Measurements from ENCODE around the gene PCDHA8.
"Not testable (repeated sequence)": the region's sequence is repeated elsewhere in the genome, so short reads cannot be mapped to it uniquely, and the experiment has no call there.

Gene PCDHA8, protein sequence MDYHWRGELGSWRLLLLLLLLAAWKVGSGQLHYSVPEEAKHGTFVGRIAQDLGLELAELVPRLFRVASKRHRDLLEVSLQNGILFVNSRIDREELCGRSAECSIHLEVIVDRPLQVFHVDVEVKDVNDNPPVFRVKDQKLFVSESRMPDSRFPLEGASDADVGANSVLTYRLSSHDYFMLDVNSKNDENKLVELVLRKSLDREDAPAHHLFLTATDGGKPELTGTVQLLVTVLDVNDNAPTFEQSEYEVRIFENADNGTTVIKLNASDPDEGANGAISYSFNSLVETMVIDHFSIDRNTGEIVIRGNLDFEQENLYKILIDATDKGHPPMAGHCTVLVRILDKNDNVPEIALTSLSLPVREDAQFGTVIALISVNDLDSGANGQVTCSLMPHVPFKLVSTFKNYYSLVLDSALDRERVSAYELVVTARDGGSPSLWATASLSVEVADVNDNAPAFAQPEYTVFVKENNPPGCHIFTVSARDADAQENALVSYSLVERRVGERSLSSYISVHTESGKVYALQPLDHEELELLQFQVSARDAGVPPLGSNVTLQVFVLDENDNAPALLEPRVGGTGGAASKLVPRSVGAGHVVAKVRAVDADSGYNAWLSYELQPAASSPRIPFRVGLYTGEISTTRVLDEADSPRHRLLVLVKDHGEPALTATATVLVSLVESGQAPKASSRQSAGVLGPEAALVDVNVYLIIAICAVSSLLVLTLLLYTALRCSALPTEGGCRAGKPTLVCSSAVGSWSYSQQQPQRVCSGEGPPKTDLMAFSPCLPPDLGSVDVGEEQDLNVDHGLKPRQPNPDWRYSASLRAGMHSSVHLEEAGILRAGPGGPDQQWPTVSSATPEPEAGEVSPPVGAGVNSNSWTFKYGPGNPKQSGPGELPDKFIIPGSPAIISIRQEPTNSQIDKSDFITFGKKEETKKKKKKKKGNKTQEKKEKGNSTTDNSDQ

DNA sequence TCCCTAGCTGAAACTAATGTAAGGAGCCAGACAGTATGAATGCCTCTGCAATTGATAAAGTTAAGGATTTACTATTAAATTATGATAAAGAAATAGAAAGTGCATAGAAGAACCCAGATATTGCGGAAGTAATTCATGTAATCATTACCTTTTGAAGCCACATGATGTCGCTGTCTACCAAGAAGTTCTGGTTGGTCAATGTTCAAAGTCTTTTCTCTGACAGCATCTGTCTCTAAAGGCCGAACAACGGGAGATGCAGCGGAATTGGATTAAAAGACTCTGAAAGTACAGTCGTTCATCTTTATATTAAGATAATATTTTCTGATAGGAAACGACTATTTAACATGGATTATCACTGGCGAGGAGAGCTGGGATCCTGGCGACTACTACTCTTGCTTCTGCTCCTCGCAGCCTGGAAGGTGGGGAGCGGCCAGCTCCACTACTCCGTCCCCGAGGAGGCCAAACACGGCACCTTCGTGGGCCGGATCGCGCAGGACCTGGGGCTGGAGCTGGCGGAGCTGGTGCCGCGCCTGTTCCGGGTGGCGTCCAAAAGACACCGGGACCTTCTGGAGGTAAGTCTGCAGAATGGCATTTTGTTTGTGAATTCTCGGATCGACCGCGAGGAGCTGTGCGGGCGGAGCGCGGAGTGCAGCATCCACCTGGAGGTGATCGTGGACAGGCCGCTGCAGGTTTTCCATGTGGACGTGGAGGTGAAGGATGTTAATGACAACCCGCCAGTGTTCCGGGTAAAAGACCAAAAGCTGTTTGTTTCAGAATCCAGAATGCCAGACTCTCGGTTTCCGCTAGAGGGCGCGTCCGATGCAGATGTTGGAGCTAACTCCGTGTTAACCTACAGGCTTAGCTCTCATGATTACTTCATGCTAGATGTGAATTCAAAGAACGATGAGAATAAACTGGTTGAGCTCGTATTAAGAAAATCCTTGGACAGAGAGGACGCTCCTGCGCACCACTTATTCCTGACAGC is at the start of gene PCDHA8:
Gene PCDHA8 (plus strand): TSS at position 210 of the 985 bp plus-strand sequence. CDS start 135 bp downstream, at position 345.
- DNase-seq (ENCODE audit: low read depth, low spot score) = no peak

DNA sequence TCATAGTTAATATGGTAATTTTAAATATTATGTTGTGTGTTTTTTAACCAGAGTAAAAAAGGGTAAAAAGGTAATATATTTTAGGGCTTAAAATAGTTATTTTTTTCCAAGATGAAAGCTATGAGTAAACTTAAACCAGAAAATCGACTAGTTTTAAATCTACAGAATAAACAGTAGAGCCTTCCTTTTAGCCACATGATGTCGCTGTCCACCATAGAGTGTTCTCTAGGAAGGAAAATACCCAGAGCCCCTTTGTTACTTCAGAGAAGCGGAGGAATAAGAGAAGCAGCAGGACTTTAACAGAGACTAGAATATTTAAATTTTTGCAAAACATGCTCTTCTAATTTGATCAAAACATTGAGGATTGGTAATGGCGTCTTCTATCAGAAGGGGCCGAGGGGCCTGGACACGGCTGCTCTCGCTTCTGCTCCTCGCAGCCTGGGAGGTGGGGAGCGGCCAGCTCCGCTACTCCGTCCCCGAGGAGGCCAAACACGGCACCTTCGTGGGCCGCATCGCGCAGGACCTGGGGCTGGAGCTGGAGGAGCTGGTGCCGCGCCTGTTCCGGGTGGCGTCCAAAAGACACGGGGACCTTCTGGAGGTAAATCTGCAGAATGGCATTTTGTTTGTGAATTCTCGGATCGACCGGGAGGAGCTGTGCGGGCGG is 46.3 kb upstream of the PCDHA8 start, which contains the start of gene PCDHA2:
Gene PCDHA2 (plus strand): TSS at position 258 of the 664 bp plus-strand sequence.
- no peak for DNase-seq (ENCODE audit: low read depth, low spot score)

DNA sequence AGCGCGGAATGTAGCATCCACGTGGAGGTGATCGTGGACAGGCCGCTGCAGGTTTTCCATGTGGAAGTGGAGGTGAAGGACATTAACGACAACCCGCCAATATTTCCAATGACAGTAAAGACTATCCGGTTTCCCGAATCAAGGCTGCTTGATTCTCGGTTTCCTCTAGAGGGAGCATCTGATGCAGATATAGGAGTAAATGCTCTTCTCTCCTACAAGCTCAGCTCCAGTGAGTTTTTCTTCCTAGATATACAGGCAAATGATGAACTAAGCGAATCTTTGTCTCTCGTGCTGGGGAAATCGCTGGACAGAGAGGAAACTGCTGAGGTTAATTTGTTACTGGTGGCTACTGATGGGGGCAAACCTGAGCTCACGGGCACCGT is 45.7 kb upstream of the PCDHA8 start:
- no peak for DNase-seq (ENCODE audit: low read depth, low spot score)

DNA sequence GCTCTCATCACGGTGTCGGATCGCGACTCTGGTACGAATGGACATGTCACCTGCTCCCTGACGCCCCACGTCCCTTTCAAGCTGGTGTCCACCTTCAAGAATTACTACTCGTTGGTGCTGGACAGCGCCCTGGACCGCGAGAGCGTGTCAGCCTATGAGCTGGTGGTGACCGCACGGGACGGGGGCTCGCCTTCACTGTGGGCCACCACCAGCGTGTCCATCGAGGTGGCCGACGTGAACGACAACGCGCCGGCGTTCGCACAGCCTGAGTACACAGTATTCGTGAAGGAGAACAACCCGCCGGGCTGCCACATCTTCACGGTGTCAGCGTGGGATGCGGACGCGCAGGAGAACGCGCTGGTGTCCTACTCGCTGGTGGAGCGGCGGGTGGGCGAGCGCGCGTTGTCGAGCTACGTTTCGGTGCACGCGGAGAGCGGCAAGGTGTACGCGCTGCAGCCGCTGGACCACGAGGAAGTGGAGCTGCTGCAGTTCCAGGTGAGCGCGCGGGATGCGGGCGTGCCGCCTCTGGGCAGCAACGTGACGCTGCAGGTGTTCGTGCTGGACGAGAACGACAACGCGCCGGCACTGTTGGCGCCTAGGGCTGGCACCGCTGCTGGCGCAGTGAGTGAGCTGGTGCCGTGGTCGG is 44.8 kb upstream of the PCDHA8 start:
- not testable (repeated sequence) for DNase-seq (ENCODE audit: low read depth, low spot score)

DNA sequence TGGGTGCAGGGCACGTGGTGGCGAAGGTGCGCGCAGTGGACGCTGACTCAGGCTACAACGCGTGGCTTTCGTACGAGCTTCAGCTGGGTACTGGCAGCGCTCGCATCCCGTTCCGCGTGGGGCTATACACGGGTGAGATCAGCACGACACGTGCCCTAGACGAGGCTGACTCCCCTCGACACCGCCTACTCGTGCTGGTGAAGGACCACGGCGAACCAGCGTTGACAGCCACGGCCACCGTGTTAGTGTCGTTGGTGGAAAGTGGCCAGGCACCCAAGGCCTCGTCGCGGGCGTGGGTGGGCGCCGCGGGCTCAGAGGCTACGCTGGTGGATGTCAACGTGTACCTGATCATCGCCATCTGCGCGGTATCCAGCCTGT is 44.3 kb upstream of the PCDHA8 start:
- DNase-seq (ENCODE audit: low read depth, low spot score) = no peak

DNA sequence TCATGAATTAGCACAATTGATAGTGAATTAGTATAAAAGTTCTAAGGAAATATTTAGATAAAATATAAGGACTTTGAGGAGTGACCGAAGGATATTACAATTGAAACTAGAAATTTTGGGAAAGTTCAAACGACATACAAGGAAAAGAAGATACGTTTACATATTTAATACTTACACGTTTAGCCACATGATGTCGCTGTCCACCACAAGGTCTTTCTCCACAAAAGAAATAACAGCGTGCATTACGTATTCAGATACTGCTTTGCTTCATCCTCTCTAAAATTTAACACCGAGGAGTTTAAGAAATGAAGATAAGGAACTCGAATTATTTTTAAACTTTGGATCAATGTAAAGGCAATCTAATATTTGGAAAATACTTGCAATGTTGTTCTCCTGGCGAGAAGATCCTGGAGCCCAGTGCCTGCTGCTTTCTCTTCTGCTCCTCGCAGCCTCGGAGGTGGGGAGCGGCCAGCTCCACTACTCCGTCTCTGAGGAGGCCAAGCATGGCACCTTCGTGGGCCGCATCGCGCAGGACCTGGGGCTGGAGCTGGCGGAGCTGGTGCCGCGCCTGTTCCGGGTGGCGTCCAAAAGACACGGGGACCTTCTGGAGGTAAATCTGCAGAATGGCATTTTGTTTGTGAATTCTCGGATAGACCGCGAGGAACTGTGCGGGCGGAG is 40.0 kb upstream of the PCDHA8 start, which contains the start of gene PCDHA3:
Gene PCDHA3 (plus strand): TSS at position 242 of the 678 bp plus-strand sequence.
- DNase-seq (ENCODE audit: low read depth, low spot score) = no peak

DNA sequence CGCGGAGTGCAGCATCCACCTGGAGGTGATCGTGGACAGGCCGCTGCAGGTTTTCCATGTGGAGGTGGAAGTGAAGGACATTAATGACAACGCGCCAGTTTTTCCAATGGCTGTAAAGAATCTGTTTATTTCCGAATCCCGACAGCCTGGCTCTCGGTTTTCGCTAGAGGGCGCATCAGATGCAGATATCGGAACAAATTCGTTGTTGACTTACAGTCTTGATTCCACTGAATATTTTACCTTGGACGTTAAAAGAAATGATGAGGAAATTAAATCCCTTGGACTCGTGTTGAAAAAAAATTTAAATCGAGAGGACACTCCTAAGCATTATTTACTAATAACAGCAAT is 39.5 kb upstream of the PCDHA8 start:
- DNase-seq (ENCODE audit: low read depth, low spot score) = no peak

DNA sequence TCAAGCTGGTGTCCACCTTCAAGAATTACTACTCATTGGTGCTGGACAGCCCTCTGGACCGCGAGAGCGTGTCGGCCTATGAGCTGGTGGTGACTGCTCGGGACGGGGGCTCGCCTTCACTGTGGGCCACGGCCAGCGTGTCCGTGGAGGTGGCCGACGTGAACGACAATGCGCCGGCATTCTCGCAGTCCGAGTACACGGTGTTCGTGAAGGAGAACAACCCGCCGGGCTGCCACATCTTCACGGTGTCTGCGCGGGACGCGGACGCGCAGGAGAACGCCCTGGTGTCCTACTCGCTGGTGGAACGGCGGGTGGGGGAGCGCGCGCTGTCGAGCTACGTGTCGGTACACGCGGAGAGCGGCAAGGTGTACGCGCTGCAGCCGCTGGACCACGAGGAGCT is 38.6 kb upstream of the PCDHA8 start:
- DNase-seq (ENCODE audit: low read depth, low spot score) = not testable (repeated sequence)

DNA sequence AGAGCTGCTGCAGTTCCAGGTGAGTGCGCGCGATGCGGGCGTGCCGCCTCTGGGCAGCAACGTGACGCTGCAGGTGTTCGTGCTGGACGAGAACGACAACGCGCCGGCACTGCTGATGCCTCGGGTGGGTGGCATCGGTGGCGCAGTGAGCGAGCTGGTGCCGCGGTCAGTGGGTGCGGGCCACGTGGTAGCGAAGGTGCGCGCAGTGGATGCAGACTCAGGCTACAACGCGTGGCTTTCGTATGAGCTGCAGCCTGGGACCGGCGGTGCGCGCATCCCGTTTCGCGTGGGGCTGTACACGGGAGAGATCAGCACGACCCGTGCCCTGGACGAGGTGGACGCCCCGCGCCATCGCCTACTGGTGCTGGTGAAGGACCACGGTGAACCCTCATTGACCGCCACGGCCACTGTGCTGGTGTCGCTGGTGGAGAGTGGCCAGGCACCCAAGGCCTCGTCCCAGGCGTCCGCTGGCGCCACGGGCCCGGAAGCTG is 38.2 kb upstream of the PCDHA8 start:
- DNase-seq (ENCODE audit: low read depth, low spot score) = no peak

DNA sequence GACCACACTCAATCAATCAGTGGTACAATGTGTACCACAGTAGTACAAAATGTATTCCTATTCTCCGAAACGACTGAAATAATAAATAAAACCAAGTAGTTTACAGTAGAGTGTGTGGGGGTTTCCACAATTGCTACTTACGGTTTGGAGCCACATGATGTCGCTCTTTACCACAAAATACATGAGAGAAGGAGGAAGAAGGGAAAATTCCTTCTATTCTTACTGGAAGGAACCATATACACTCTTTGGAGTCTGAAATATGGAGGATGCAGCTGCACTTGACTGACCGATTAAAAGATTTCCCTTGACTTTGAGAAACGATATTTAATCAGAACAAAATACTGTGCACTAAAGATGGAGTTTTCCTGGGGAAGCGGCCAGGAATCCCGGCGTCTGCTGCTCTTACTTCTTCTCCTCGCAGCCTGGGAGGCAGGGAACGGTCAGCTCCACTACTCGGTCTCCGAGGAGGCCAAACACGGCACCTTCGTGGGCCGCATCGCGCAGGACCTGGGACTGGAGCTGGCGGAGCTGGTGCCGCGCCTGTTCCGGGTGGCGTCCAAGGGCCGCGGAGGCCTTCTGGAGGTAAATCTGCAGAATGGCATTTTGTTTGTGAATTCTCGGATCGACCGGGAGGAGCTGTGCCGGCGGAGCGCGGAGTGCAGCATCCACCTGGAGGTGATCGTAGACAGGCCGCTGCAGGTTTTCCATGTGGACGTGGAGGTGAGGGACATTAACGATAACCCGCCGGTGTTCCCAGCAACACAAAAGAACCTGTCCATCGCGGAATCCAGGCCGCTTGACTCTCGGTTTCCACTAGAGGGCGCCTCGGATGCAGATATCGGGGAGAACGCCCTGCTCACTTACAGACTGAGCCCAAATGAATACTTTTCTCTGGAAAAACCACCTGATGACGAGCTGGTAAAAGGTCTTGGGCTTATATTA is 33.9 kb upstream of the PCDHA8 start, which contains the start of gene PCDHA4:
Gene PCDHA4 (plus strand): TSS at position 235 of the 942 bp plus-strand sequence.
- DNase-seq (ENCODE audit: low read depth, low spot score) = no peak

DNA sequence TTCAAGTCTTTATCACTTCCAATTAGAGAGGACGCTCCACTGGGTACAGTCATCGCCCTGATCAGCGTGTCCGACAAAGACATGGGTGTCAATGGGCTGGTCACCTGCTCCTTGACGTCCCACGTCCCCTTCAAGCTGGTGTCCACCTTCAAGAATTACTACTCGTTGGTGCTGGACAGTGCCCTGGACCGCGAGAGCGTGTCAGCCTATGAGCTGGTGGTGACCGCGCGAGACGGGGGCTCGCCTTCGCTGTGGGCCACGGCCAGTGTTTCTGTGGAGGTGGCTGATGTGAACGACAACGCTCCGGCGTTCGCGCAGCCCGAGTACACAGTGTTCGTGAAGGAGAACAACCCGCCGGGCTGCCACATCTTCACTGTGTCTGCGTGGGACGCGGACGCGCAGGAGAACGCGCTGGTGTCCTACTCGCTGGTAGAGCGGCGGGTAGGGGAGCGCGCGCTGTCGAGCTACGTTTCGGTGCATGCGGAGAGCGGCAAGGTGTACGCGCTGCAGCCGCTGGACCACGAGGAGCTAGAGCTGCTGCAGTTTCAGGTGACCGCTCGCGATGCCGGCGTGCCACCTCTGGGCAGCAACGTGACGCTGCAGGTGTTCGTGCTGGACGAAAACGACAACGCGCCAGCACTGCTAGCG is 32.6 kb upstream of the PCDHA8 start:
- DNase-seq (ENCODE audit: low read depth, low spot score) = not testable (repeated sequence)

DNA sequence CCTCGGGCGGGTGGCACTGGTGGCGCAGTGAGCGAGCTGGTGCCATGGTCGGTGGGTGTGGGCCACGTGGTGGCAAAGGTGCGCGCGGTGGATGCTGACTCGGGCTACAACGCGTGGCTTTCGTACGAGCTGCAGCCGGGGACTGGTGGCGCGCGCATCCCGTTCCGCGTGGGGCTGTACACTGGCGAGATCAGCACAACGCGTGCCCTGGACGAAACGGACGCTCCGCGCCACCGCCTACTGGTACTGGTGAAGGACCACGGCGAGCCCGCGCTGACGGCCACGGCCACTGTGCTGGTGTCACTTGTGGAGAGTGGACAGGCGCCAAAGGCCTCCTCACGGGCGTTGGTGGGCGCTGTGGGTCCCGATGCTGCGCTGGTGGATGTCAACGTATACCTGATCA is 32.1 kb upstream of the PCDHA8 start:
- DNase-seq (ENCODE audit: low read depth, low spot score) = no peak

DNA sequence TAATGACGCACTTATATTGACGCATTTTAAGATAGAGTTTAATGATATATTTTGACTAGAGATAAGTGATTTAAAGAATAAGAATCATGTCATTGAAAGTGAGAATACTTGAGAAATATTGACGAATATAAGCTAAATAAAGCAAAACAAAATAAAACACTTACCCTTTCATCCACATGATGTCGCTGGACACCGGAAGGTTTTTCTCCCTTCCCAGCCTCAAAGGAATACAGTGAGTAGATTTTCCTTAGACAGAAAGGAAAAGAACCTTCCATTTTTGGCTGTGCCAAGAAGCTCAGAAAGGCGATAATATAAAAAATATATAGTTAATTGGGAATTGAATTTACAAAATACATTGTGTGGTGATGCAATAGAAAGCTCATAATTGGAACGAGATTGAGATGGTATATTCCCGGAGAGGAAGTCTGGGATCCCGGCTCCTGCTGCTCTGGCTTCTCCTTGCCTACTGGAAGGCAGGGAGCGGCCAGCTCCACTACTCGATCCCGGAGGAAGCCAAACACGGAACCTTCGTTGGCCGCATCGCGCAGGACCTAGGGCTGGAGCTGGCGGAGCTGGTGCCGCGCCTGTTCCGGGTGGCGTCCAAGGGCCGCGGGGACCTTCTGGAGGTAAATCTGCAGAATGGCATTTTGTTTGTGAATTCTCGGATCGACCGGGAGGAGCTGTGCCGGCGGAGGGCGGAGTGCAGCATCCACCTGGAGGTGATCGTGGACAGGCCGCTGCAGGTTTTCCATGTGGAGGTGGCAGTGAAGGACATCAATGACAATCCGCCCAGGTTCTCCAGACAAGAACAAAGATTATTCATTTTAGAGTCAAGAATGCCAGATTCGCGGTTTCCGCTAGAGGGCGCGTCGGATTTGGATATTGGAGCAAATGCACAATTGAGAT is 19.4 kb upstream of the PCDHA8 start, which contains the start of gene PCDHA5:
Gene PCDHA5 (plus strand): TSS at position 239 of the 906 bp plus-strand sequence.
- DNase-seq (ENCODE audit: low read depth, low spot score) = no peak

DNA sequence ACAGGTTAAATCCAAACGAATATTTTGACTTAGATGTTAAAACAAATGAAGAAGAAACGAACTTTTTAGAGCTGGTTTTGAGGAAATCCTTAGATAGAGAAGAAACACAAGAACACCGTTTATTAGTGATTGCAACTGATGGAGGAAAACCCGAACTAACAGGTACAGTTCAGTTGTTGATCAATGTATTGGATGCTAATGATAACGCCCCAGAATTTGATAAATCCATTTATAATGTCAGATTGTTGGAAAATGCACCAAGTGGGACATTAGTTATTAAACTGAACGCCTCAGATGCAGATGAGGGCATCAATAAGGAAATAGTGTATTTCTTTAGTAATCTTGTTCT is 18.7 kb upstream of the PCDHA8 start:
- DNase-seq (ENCODE audit: low read depth, low spot score) = no peak

DNA sequence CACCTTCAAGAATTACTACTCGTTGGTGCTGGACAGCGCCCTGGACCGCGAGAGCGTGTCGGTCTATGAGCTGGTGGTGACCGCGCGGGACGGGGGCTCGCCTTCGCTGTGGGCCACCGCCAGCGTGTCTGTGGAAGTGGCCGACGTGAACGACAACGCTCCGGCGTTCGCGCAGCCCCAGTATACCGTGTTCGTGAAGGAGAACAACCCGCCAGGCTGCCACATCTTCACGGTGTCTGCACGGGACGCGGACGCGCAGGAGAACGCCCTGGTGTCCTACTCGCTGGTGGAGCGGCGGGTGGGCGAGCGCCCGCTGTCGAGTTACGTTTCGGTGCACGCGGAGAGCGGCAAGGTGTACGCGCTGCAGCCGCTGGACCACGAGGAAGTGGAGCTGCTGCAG is 18.0 kb upstream of the PCDHA8 start:
- not testable (repeated sequence) for DNase-seq (ENCODE audit: low read depth, low spot score)

DNA sequence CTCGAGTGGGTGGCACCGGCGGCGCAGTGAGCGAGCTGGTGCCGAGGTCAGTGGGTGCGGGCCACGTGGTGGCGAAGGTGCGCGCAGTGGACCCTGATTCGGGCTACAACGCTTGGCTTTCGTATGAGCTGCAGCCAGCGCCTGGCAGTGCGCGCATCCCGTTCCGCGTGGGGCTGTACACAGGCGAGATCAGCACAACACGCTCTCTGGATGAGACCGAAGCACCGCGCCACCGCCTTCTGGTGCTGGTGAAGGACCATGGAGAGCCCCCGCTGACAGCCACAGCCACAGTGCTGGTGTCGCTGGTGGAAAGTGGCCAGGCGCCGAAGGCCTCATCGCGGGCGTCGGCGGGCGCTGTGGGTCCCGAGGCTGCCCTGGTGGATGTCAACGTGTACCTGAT is 17.5 kb upstream of the PCDHA8 start:
- no peak for DNase-seq (ENCODE audit: low read depth, low spot score)

Measured in brain pericyte (primary cell).